GM08714 (cell line): ENCODE data around the gene ZNF776.
"Not testable (repeated sequence)": the region's sequence is repeated elsewhere in the genome, so short reads cannot be mapped to it uniquely, and the experiment has no call there.

Experiments
- H3K4me3 ChIP-seq: fragments of 200-500 bp; sonication (Bioruptor generic); 2 replicates; pipeline ENCODE4 v1.5.1; 2014; ENCODE audit warnings: mild to moderate bottlenecking, low read length, inconsistent platforms
- ZNF274 ChIP-seq: IDR thresholded peaks from 2 replicates; pipeline ENCODE4 v1.6.1; 2012; ENCODE audit warnings: mild to moderate bottlenecking, low read depth, low read length

ZNF776 gene

DNA sequence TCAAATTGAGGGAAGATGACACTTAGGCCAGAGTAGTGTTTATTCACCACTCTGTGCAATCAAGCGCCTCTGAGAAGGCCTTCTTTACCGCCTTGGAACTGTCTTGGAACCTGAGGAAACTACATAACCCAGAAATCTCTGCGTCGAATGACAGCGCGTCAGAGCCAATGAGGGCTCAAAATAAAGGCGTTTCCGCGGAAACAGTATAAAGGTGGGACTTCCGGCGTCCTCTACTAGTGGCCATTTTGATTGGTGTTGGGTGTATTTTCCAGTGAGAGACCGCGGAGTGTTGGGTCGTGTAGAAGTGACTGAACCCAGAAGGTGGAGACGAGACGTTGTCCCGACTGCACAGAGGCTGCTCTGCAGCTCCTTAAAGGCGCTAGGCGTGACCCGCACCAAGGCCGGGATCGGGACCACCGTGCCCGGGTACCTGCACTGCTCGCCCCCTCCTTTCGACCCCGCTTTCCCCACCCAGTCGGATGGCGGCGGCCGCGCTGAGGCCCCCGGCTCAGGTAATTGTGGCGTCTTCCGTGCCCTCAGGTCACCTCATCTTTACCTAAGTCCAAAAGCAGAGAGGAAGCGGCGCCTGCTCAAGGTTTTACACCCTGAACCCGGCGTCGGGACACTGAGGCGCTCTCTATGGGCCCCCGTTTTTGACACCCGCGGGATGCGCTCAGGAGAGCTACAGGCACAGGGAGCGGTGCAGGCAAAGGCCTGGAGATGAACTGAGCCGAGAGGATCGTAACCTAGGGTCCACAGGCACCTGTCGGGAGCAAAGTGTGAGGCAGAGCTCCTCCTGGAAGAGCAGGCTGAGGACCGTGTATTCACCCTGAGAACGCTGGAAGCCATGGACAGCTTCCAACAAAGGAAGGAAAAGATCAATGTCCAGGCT lies at the start of gene ZNF776:
Gene ZNF776, plus strand, starts transcription at position 236 of the 892 bp plus-strand sequence. Its CDS starts 244 bp downstream, at position 480.
- peak within 1 kb of the TSS; percentile 93 for H3K4me3 ChIP-seq
- TF ChIP-seq ZNF274, result no peak

DNA sequence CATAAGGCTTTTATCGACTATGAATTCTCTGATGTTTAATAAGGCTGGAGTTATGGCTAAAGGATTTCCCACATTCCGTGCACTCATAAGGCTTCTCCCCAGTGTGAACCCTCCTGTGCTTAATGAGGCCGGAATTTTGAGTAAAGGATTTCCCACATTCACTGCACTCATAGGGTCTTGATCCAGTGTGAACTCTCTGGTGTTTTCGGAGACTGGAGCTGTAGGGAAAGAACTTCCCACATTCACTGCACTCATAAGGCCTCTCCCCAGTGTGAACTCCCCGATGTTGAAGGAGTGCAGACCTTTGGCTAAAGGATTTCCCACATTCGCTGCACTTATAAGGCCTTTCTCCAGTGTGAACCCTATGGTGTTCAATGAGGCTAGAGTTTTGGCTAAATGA lies 45.0 kb upstream of the ZNF776 start:
- no peak overlapping the region for H3K4me3 ChIP-seq
- TF ChIP-seq ZNF274, result no peak

DNA sequence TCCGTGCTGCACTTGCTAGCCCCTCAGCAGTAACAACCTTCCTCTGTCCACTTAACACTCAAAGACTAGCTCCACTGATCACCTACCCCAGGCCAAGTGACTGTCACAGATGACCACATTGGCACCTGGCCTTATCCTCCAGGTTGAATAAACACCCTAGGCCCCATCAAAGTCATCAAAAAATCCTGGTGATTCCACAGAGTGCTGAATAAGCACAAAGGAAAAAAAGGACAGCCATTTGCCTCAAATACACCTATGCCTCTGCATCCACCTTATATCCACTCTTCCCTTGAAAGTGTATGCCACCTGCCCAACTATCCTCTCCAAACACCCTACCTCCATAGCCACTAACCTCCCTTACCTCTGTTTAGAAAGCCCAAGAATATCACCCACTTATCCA lies 40.3 kb upstream of the ZNF776 start:
- no peak overlapping the region for H3K4me3 ChIP-seq
- no peak for TF ChIP-seq ZNF274

DNA sequence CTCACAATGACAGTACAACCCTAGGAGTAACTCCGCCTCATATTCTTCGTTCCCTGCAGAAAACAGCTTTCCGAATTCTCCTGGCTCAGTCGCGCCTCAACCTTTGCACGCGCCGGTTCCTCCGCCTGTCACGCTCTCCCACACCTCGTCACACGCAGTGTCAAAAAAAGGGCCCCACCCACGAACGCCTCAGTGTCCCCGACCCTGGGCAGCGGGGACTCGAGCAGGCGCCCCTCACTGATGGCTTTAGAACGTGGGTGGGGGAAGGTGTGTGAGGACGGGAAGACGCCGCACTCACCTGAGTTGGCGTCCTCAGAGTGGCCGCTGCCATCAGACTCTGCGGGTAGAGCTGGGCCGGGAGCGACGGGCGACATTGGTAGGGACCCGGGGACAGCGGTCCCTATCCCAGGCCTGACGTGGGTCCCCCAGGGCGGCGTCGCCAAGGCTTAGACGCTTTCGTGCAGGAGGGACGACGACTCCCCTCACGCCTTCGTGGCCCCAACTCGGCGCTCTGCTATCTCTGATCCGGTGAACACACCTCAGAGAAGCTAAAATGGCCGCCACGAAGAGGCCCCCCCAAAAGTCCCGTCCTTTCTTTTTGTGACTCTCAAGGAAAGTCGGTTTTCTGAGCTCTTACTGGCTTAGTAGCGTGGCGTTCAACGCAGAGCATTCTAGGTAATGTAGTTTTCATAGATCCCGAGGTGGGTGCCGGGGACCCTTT lies 37.8 kb upstream of the ZNF776 start, which contains the start of gene ZNF154:
Gene ZNF154, minus strand, starts transcription at position 564 of the 721 bp plus-strand sequence. Its CDS starts 233 bp downstream, at position 331.
- peak within 1 kb of the TSS; percentile 70; the same call in 1 of the 2 replicates for H3K4me3 ChIP-seq
- no peak for TF ChIP-seq ZNF274

DNA sequence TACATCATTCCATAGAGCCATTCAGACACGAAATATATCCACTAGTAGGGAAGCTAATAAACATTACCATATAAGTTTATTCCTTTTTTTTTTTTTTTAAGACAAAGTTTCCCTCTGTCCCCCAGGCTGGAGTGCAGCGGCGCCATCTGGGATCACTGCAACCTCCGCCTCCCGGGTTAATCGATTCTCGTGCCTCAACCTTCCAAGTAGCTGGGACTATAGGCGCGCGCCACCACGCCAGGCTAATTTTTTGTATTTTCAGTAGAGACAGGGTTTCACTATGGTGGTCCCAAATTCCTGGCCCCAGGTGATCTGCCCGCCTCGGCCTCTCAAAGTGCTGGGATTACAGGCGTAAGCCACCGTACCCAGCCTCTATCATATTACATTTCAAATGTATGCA lies 37.0 kb upstream of the ZNF776 start:
- TF ChIP-seq ZNF274, result no peak
- H3K4me3 ChIP-seq, result no peak overlapping the region; the same call in 1 of the 2 replicates

DNA sequence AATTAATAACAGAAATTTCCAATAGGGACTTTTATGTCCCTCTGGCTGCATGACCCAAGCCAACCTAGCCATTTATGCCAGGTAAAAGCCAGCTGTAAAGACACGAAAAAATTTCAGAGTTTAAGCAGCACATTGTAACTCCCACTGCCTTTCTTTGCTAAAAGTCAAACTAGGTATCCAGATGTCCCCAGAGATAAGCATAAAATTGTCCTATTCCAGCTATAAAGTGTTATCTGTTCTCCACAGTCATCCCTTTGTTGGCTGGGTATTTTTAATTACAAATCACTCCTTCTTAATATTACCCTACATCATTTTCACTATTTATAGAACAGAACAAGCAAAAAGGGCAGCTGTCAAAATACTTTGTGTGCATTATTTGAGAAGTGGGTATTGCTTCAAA lies 34.4 kb upstream of the ZNF776 start:
- H3K4me3 ChIP-seq, result no peak overlapping the region
- no peak for TF ChIP-seq ZNF274

DNA sequence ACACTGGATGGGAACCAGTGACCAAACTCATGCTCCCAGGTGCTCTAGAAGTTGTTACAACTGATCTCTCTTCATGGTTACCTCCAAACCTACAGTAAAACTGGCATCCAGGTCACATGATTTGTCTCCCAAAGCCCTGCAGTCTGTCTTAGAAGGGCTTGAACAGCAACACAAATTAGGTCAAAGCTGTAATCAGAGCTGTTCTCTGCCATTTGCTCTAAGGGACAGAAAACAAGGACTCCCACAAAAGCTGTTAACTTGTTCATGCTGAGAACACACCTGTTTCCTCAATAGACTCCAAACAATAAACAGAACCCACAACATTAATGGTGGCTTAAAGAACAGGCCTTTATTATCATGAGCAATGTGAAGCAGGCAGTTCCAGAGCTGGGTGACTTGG lies 27.2 kb upstream of the ZNF776 start:
- no peak for TF ChIP-seq ZNF274
- no peak overlapping the region for H3K4me3 ChIP-seq

DNA sequence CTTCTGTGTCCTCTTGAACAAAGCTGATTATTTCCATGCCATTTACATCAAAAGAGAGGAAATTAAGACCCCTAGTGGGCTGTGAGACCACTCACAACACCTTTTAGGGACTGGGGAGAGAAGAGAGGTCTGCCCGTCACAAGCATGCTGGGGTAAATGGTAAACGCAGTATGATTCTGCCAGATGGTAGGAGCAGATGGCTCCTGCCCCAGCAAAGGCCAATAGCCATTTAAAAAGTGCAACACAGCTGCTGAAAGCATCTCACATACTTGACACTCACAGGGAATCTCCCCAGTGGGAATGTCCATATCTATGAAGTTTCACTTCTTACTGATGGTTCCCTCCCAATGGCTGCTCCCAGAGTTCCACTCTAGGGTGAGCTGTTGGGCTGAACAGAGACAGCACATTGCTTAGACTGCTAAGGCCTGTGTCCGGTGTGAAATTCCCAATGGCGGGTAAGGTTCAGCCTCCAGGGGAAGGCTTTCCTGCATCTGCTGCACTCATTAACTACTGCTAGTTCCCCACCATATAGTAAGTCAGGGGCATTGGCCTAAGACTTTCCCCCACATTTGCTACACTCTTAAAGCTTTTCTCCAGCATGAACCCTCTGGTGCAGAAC lies 26.6 kb upstream of the ZNF776 start:
- H3K4me3 ChIP-seq, result no peak overlapping the region

DNA sequence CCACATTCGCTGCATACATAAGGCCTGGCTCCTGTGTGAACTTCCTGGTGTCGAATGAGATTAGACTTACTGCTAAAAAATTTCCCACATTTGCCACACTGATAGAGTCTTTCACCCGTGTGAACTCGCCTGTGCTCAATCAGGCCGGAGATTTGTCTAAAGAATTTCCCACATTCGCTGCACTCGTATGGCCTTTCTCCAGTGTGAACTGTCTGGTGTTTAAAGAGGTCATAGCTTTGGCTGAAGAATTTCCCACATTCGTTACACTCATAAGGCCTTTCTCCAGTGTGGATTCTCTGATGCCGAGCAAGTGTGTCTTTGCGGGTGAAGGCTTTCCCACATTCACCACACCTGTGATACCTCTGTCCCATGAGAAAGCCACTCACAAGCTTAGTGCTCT lies 25.7 kb upstream of the ZNF776 start:
- no peak overlapping the region for H3K4me3 ChIP-seq
- TF ChIP-seq ZNF274, result no peak

More for the DNA sequence above, 26.6 kb upstream of the ZNF776 start:
- TF ChIP-seq ZNF274, result no peak

DNA sequence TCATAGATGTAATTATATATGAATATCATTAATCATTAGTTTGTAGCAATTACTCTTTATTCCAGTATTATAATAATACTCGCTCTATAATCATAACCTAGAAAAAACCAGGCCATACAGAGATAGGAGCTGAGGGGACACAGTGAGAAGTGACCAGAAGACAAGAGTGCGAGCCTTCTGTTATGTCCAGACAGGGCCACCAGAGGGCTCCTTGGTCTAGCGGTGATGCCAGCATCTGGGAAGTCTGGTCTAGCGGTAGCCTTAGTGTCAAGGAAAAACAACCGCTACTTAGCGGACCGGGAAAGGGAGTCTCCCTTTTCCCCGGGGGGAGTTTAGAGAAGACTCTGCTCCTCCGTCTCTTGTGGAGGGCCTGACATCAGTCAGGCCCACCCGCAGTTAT lies 8.3 kb upstream of the ZNF776 start:
- H3K4me3 ChIP-seq, result not testable (repeated sequence)

DNA sequence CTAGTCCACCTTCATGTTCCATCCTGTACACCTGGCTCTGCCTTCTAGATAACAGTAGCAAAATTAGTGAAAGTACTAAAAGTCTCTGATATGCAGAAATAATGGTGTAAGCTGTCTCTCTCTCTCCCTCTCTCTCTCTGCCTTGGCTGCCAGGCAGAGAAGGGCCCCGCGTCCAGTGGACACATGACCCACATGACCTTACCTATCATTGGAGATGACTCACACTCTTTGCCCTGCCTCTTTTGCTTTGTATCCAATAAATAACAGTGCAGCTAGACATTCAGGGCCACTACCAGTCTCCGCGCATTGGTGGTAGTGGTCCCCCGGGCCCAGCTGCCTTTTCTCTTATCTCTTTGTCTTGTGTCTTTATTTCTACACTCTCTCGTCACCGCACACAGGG lies 7.8 kb upstream of the ZNF776 start:
- H3K4me3 ChIP-seq, result not testable (repeated sequence)

DNA sequence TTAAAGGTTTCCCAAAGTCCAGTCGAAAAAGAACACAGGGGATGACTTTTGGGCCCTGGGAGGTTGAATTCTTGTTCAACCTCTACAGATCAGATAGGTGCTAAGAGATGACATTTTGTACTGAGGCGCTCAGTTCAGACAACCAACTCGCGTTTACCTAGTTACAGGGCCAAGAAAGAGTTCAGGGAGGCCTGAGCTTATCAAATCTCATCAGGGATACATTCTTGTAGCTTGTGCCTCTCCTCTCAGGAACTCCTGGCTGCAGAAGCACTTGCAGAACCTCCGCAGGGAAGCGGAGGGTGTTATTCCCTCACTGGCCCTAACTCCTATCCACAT lies 825 bp downstream of the ZNF776 start:
- TF ChIP-seq ZNF274, result no peak
- peak overlapping the region; percentile 93 for H3K4me3 ChIP-seq

DNA sequence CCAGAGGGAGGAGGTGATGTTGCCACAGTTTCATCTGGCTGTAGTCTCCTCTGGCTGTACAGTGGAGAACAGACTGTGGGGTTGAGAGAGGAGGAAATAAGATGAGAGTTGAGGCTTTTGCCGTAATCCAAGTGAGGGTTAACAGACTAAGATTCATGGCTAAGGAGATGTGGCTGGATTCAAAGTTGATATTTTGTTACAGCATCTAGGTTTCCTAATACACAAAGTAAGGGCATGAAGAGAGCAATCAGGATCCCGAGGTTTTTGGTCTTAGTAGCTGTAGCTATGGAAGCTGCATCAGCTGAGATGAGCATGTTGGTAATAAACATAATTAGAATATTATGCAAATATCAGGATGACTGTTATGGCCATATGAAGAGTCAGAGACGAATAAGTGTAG lies 1.4 kb downstream of the ZNF776 start:
- TF ChIP-seq ZNF274, result no peak
- peak overlapping the region; percentile 93; the same call in 1 of the 2 replicates for H3K4me3 ChIP-seq

DNA sequence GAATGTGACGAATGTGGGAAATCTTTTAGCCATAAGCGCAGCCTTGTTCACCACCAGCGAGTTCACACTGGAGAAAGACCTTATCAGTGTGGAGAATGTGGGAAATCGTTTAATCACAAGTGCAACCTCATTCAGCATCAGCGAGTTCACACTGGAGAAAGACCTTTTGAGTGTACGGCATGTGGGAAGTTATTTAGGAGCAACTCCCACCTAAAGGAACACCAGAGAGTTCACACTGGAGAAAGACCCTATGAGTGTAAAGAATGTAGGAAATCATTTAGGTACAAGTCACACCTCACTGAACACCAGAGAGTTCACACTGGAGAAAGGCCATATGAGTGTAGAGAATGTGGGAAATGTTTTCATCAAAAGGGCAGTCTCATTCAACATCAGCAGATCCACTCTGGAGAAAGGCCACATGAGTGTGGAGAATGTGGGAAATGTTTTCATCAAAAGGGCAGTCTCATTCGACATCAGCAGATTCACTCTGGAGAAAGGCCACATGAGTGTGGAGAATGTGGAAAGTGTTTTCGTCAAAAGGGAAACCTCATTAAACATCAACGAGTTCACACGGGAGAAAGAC lies 7.6 kb downstream of the ZNF776 start:
- no peak for TF ChIP-seq ZNF274
- no peak overlapping the region for H3K4me3 ChIP-seq
